ENCODE data around the gene ASXL2. TPM values are rescaled to one million over a fixed set of nuclear protein-coding genes. Genes with fewer than 3 reads are reported as not detected.

ASXL2 gene
- total RNA-seq, 1 experiment from 2014 or later = 32.7 TPM

DNA sequence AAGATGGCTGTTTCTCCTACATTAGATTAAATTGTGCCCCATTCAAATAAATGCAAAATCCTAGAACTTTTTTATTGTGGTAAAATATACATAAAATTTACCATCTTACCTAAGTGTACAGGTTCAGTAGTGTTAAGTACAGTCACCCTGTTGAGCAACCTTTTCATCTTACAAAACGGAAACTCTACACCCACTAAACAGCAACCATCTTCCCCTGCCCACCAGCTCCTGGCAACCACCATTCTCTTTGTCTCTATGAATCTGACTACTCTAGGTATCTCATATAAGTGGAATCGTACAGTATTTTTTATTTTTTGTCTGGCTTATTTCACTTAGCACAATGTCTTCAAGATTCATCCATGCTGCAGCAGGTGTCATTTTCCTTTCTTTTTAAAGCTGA lies 53.0 kb downstream of the ASXL2 start:
- Histone ChIP-seq H4K20me1 (ENCODE audit: control insufficient read depth, insufficient read depth, insufficient read length) (no peaks in the 10 kb centered on the region), H3K4me1 (ENCODE audit: insufficient read depth, low read length) (no peaks in the 10 kb centered on the region), H3K23ac (ENCODE audit: insufficient read length, low read depth, low read length) (no peak overlapping the region), H3K4ac (ENCODE audit: low read depth, low read length) (no peak overlapping the region), H3K79me1 (ENCODE audit: insufficient read depth, low read depth, low read length, poor library complexity, severe bottlenecking) (no peaks in the 10 kb centered on the region), H2BK20ac (ENCODE audit: low read depth, low read length, poor library complexity, severe bottlenecking) (no peak overlapping the region), H4K91ac (ENCODE audit: insufficient read length, low read depth, low read length) (no peak overlapping the region), H3K18ac (ENCODE audit: insufficient read length, low read depth, low read length) (no peak overlapping the region), H3K27ac (ENCODE audit: insufficient read length, low read depth, low read length) (no peak overlapping the region), H3T11ph (ENCODE audit: low read length) (no peak overlapping the region), H3K56ac (ENCODE audit: insufficient read length, low read depth, low read length) (no peak overlapping the region), H2AK5ac (ENCODE audit: insufficient read length, low read length) (no peak overlapping the region), H3K14ac (ENCODE audit: insufficient read depth, low read length) (no peak overlapping the region), H2AFZ (ENCODE audit: low read length) (no peak overlapping the region), H3K23me2 (ENCODE audit: insufficient read length, low read depth, low read length, poor library complexity, severe bottlenecking) (no peaks in the 10 kb centered on the region), H3K27me3 (ENCODE audit: insufficient read depth, low read length) (no peaks in the 10 kb centered on the region), H2BK12ac (ENCODE audit: insufficient read length, low read depth, low read length) (no peak overlapping the region), H2BK120ac (ENCODE audit: low read depth, low read length, poor library complexity, severe bottlenecking) (no peak overlapping the region), H2BK5ac (ENCODE audit: insufficient read length, low read length) (no peak overlapping the region), H3K9ac (ENCODE audit: extremely low read depth, insufficient read length, low read length) (no peak overlapping the region), H4K8ac (replicated peaks; ENCODE audit: insufficient read length, low read depth, low read length) (no peak overlapping the region), H3K9me3 (ENCODE audit: control insufficient read depth, low read depth, low read length) (no peaks in the 10 kb centered on the region), H4K5ac (ENCODE audit: insufficient read length, low read depth, low read length) (no peak overlapping the region), H3K4me2 (ENCODE audit: insufficient read depth, insufficient read length, low read length) (no peak overlapping the region), H3K79me2 (ENCODE audit: insufficient read depth, low read length) (peaks cover 2% of the 10 kb centered on the region; the same call in 1 of the 2 replicates), H2BK15ac (ENCODE audit: low read depth, low read length) (no peak overlapping the region)
- no peak overlapping the region for H3K4me3 Mint-ChIP-seq
- no CpG with 5 or more reads among the region's 2 CpGs for WGBS (ENCODE audit: extremely low coverage, insufficient read length, low lambda C conversion rate)
- H3K4me1 Mint-ChIP-seq = peaks cover 14 to 17% of the 10 kb centered on the region in 2 experiments
- no peaks in the 10 kb centered on the region for H3K27me3 Mint-ChIP-seq (ENCODE audit: low read depth)
- TF ChIP-seq, protein P1, sequence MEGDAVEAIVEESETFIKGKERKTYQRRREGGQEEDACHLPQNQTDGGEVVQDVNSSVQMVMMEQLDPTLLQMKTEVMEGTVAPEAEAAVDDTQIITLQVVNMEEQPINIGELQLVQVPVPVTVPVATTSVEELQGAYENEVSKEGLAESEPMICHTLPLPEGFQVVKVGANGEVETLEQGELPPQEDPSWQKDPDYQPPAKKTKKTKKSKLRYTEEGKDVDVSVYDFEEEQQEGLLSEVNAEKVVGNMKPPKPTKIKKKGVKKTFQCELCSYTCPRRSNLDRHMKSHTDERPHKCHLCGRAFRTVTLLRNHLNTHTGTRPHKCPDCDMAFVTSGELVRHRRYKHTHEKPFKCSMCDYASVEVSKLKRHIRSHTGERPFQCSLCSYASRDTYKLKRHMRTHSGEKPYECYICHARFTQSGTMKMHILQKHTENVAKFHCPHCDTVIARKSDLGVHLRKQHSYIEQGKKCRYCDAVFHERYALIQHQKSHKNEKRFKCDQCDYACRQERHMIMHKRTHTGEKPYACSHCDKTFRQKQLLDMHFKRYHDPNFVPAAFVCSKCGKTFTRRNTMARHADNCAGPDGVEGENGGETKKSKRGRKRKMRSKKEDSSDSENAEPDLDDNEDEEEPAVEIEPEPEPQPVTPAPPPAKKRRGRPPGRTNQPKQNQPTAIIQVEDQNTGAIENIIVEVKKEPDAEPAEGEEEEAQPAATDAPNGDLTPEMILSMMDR (conservative IDR thresholded peaks at IDR 0.05) = no peak
- no peaks in the 10 kb centered on the region for H3K9me3 Mint-ChIP-seq
- DNase-seq = no peak
- peaks cover 0 to 4% (median 0%) of the 10 kb centered on the region in 3 experiments; a peak in 2 of 7 replicates for H3K36me3 Mint-ChIP-seq (ENCODE audit: insufficient read depth in 1 of 3, low read depth in 3 of 3)
- H3K27ac Mint-ChIP-seq = no peak overlapping the region
